Activated T-helper 9 cell treated with anti-CD3 and anti-CD28 coated beads, Interleukin-2, amount 50 U/mL, for 16 hours (primary cell): Measurements from ENCODE around the gene CHAC1.

Experiments used
- DNase-seq: peaks from one replicate; pipeline ENCODE4 v3.0.0-alpha.2; 2020; ENCODE audit warnings: low read depth

CHAC1 gene

DNA sequence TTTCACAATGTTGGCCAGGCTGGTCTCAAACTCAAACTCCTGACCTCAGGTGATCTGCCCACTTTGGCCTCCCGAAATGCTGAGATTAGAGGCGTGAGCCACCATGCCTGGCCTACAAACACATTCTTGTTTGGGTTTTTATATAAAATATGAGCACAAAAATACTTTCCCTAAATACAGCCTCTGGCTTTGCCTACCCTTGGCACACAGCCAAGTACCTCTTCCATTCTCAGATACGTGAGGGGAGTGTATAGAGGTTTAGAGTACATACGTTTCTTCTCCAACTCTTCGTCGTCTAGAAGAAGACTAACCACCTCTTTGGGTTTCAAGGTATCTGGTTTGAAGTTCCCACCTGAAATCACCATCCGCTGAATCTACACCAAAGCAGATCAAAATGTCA is 33.5 kb downstream of the CHAC1 start:
- no peak for DNase-seq

- no peak for DNase-seq
Measured at GRCh38 chr15:40988156-40988555, 34.9 kb downstream of the CHAC1 start.

- DNase-seq: no peak
Measured at GRCh38 chr15:40990080-40990479, 36.8 kb downstream of the CHAC1 start.

DNA sequence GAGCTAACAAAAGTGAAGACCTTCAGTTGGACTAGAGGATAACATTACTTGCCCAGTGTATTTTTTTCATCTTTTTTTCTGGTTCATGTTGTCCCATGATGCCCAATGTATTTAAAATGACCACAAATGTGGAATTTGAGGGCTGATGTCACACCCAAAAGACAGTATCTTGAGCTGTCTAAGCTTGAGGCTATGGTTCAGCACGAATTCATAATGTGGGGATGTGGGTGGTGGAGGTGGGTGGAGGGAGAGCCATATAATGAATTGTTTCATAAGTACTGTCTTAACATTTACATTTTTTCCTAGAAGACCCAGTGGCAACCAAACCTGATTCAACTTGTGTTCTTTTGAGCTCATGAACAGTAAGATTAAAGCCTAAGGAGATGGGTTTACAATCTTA is 37.5 kb downstream of the CHAC1 start:
- DNase-seq: no peak

GRCh38 chr15:40991355-40991754 is 38.1 kb downstream of the CHAC1 start:
- DNase-seq: no peak

DNA sequence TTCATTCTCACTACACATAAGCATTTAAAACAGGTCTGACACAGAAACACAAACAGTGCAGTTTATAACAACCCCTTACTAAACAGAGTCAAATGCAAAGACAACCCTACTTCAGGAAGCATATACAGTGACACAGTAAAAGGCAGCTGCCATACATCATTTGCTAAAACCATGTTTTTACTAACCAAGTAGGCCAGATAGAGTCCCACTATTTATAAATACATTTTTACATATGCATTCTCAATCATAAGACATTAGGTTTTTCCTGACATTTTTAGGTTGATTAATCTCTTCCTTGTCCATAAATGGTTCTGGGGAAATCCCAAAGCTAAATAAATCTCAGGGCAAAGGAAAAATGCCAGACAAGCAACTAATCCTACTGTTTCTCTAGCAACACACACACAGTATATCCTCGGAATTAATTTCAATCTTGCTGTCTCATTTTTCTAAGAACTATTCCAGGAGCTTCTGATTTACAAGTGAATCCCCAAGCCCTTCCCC is 39.0 kb downstream of the CHAC1 start:
- DNase-seq: no peak

GRCh38 chr15:40992825-40993224 is 39.6 kb downstream of the CHAC1 start:
- no peak for DNase-seq

- no peak for DNase-seq
Measured at GRCh38 chr15:40995656-40996055, 42.4 kb downstream of the CHAC1 start.

GRCh38 chr15:40999190-40999589 is 45.9 kb downstream of the CHAC1 start:
- DNase-seq: no peak

DNA sequence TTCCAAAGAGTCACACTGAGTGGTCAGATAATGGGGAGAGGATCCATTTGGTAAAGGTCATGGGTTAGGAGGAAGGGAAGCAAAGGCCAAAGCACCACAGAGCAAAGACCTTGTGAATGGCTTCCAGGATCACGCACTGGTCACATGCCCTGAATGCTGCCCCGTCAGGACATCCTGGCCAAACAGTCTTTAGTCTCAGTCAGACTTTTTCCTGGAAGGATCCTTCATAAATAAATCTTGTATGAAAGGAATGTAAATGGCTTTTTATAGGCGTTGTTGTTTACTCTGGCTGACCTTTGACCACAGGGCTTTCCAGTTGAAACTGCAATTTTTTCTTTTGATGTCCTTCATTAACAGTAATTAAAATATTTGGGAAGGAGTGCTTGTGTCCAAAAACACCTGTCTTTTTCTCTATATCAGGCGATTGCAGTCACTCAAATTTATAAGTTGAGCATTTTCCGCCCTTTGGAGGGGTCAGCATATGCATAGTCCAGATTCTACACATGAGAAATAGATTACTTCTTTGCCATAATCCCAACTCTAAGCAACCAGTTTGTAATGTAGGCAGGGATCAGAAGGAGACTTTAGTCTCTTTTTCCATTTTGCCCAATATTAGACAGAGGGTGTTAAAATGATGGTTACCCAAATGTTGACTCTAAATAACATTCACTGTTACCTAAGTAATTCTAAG is 48.4 kb downstream of the CHAC1 start:
- DNase-seq: no peak

DNA sequence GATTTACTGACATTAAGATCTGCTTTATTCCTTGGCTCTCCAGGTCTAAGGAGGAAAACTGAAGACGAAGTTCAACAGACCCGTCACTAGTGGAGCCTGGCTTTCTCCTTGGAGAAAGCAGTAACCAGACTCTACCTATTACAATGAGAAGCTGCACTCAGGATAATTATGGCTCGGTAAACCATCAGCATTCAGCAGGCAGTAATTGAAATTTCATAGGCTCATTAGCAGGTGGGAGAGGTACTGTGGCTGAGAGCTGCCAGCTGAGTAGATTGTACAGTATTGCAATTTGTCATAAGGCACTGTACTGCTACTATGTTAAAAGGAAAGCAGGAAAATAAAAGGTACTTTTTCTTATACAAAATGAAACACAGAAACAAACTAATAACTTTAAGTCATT is 51.2 kb downstream of the CHAC1 start:
- no peak for DNase-seq
